ENCODE measurements around the gene SCYL2.
"Not testable (repeated sequence)": the region's sequence is repeated elsewhere in the genome, so short reads cannot be mapped to it uniquely, and the experiment has no call there.

Gene SCYL2

DNA sequence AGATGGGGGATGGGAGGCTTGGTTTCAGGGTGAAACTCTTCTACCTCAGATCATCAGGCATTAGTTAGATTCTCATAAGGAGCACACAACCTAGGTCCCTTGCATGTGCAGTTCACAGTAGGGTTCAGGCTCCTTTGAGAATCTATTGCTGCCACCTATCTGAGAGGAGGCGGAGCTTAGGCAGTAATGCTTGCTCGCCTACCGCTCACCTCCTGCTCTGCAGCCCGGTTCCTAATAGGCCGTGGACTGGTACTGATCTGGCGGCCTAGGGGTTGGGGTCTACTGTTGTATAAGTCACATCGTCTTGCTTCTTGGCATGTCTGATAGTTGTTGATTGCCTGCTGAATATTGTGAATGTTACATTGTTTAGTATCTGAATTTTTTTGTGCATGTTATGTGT is 12.2 kb downstream of the SCYL2 start:
- peaks cover 64% of the 10 kb centered on the region for H3K79me2 ChIP-seq (ENCODE audit: control insufficient read depth, low read length)
- no peak overlapping the region for H3K27ac ChIP-seq (ENCODE audit: low read depth, low read length)
- no peaks in the 10 kb centered on the region for H3K9me2 ChIP-seq (replicated peaks; ENCODE audit: control insufficient read depth, low read length)
- no peaks in the 10 kb centered on the region for H3F3A ChIP-seq (ENCODE audit: control insufficient read depth, insufficient read depth)
- H3K36me3 ChIP-seq (ENCODE audit: control insufficient read depth, low read length): peaks cover 4% of the 10 kb centered on the region; the same call in 1 of the 2 replicates
- H4K20me1 ChIP-seq (ENCODE audit: control insufficient read depth, insufficient read depth, low read depth, low read length): no peaks in the 10 kb centered on the region
- no peak overlapping the region for H3K4me3 ChIP-seq (ENCODE audit: low read length)
- TF ChIP-seq, protein P1, sequence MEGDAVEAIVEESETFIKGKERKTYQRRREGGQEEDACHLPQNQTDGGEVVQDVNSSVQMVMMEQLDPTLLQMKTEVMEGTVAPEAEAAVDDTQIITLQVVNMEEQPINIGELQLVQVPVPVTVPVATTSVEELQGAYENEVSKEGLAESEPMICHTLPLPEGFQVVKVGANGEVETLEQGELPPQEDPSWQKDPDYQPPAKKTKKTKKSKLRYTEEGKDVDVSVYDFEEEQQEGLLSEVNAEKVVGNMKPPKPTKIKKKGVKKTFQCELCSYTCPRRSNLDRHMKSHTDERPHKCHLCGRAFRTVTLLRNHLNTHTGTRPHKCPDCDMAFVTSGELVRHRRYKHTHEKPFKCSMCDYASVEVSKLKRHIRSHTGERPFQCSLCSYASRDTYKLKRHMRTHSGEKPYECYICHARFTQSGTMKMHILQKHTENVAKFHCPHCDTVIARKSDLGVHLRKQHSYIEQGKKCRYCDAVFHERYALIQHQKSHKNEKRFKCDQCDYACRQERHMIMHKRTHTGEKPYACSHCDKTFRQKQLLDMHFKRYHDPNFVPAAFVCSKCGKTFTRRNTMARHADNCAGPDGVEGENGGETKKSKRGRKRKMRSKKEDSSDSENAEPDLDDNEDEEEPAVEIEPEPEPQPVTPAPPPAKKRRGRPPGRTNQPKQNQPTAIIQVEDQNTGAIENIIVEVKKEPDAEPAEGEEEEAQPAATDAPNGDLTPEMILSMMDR (IDR thresholded peaks at IDR 0.05; ENCODE audit: low read depth, low read length, poor library complexity, severe bottlenecking): no peak
- TF ChIP-seq EZH2phosphoT487 (IDR thresholded peaks at IDR 0.05; ENCODE audit: borderline replicate concordance, low read length): no peak
- H3K4me2 ChIP-seq (ENCODE audit: low read length): no peak overlapping the region
- H3K4me1 ChIP-seq (ENCODE audit: control insufficient read depth, low read length): no peaks in the 10 kb centered on the region
- no peaks in the 10 kb centered on the region for H3K27me3 ChIP-seq (ENCODE audit: control insufficient read depth, low read length)
- no peaks in the 10 kb centered on the region for H3K9me3 ChIP-seq (ENCODE audit: control insufficient read depth, insufficient read depth, low read length)

DNA sequence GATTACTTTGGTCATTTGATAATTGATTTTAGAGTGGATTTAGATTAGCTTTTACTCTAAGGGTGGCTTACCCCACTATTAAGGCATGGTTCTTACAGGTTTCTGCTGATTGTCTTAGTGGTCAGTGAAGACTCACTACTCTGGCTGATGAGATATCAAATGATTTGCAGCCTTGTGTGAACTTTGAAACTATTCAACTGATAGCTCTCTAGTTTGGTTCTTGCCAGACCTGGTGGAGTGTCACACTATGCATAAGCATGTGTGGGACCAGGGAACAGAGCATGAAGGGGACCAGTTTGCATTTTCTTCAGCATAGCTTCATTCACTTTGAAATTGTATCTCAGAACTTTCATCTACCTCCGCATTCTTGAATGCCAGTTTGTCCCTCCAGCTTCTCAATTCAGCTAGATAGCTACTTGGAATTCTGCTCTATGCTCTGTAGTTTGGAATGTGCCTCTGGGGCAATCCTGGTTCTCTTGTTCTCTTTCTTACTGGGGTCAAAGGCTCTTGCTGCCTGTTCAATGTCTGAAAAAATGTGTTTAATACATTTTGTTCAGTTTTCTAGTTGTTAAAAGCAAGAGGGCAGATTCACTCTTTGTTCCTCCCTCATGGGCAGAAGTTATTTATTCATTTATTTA is 12.7 kb downstream of the SCYL2 start:
- Histone ChIP-seq H3K36me3 (ENCODE audit: control insufficient read depth, low read length) (peaks cover 4% of the 10 kb centered on the region; the same call in 1 of the 2 replicates), H3K27me3 (ENCODE audit: control insufficient read depth, low read length) (no peaks in the 10 kb centered on the region), H3K4me1 (ENCODE audit: control insufficient read depth, low read length) (no peaks in the 10 kb centered on the region), H3K9me2 (replicated peaks; ENCODE audit: control insufficient read depth, low read length) (no peaks in the 10 kb centered on the region), H3K27ac (ENCODE audit: low read depth, low read length) (no peak overlapping the region), H3K4me2 (ENCODE audit: low read length) (no peak overlapping the region), H3K79me2 (ENCODE audit: control insufficient read depth, low read length) (peaks cover 59% of the 10 kb centered on the region), H4K20me1 (ENCODE audit: control insufficient read depth, insufficient read depth, low read depth, low read length) (no peaks in the 10 kb centered on the region), H3K4me3 (ENCODE audit: low read length) (no peak overlapping the region), H3F3A (ENCODE audit: control insufficient read depth, insufficient read depth) (no peaks in the 10 kb centered on the region), H3K9me3 (ENCODE audit: control insufficient read depth, insufficient read depth, low read length) (no peaks in the 10 kb centered on the region)
- TF ChIP-seq, protein P1 (IDR thresholded peaks at IDR 0.05; ENCODE audit: low read depth, low read length, poor library complexity, severe bottlenecking): no peak
- TF ChIP-seq EZH2phosphoT487 (IDR thresholded peaks at IDR 0.05; ENCODE audit: borderline replicate concordance, low read length): no peak

DNA sequence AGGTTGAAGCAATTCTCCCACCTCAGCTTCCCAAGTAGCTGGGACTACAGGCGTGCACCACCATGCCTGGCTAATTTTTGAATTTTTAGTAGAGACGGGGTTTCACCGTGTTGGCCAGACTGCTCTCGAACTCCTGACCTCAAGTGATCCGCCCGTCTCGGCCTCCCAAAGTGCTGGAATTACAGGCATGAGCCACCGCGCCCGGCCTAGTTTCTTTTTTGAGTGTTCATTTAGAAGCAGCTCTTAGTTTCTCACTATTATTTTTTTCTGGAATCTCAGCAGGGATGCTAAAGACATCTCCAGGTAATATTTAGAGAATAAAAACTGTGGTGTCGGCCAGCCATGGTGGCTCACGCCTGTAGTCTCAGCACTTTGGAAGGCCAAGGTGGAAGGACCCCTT is 17.6 kb downstream of the SCYL2 start:
- not testable (repeated sequence) for H3K9me2 ChIP-seq (replicated peaks; ENCODE audit: control insufficient read depth, low read length); H3K4me2 ChIP-seq (ENCODE audit: low read length); H4K20me1 ChIP-seq (ENCODE audit: control insufficient read depth, insufficient read depth, low read depth, low read length); H3K36me3 ChIP-seq (ENCODE audit: control insufficient read depth, low read length); H3K27me3 ChIP-seq (ENCODE audit: control insufficient read depth, low read length); H3K4me1 ChIP-seq (ENCODE audit: control insufficient read depth, low read length); H3K9me3 ChIP-seq (ENCODE audit: control insufficient read depth, insufficient read depth, low read length); H3K27ac ChIP-seq (ENCODE audit: low read depth, low read length); H3F3A ChIP-seq (ENCODE audit: control insufficient read depth, insufficient read depth); H3K4me3 ChIP-seq (ENCODE audit: low read length)
- H3K79me2 ChIP-seq (ENCODE audit: control insufficient read depth, low read length): peaks cover 22% of the 10 kb centered on the region

DNA sequence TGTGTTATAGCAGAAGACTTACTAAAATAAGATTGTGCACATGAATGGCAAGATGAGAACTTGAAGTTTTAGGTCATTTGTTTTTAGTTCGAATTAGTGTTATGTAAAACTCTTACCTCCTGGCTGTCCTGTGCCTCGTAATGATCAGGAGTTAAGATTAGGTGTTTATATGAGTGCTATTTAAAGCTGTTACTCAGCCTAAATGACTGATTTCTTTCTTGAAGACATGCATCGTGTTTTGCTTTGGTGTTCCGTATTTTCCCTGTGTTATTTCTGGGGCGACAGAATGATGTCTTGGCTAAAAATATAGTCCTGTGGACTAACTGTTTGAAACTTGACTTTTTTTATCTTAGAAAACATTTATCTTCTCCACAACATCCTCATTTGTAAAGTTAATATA is 22.1 kb downstream of the SCYL2 start:
- no peak for TF ChIP-seq EZH2phosphoT487 (IDR thresholded peaks at IDR 0.05; ENCODE audit: borderline replicate concordance, low read length)
- TF ChIP-seq, protein P1 (IDR thresholded peaks at IDR 0.05; ENCODE audit: low read depth, low read length, poor library complexity, severe bottlenecking): no peak
- Histone ChIP-seq H4K20me1 (ENCODE audit: control insufficient read depth, insufficient read depth, low read depth, low read length) (no peaks in the 10 kb centered on the region), H3K36me3 (ENCODE audit: control insufficient read depth, low read length) (peaks cover 7% of the 10 kb centered on the region; the same call in 1 of the 2 replicates), H3K27me3 (ENCODE audit: control insufficient read depth, low read length) (no peaks in the 10 kb centered on the region), H3K4me2 (ENCODE audit: low read length) (no peak overlapping the region), H3K9me3 (ENCODE audit: control insufficient read depth, insufficient read depth, low read length) (no peaks in the 10 kb centered on the region), H3K27ac (ENCODE audit: low read depth, low read length) (no peak overlapping the region), H3K9me2 (replicated peaks; ENCODE audit: control insufficient read depth, low read length) (no peaks in the 10 kb centered on the region), H3K79me2 (ENCODE audit: control insufficient read depth, low read length) (no peaks in the 10 kb centered on the region), H3K4me3 (ENCODE audit: low read length) (no peak overlapping the region), H3F3A (ENCODE audit: control insufficient read depth, insufficient read depth) (no peaks in the 10 kb centered on the region), H3K4me1 (ENCODE audit: control insufficient read depth, low read length) (no peaks in the 10 kb centered on the region)

Data from DOHH2 (cell line).